ENCODE data around the gene RFX7.

DNA sequence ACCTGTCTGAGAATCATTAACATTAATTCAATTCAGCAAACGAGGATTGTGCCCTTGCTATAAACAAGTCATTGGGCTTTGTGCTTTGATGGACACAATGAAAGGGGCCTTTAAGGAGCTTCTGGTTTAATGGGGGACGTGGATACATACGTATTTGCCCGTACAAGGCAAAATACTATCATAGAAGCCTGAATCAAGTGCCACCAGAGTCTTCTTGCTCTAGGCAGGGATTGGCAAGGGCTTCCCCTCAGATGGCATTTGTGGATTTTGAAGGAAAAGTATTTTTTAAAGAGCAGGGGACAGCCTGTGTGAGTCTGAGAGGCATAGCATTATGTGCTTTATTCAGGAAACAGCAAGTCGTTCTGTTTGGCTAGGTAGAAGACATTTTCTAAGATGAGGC is 166.6 kb downstream of the RFX7 start:
- TF ChIP-seq POLR2A (IDR thresholded peaks at IDR 0.05) (no peak), POLR2AphosphoS5 (IDR thresholded peaks at IDR 0.05) (no peak), EP300 (IDR thresholded peaks at IDR 0.05; ENCODE audit: low read depth) (no peak)
- TF ChIP-seq, protein P1, sequence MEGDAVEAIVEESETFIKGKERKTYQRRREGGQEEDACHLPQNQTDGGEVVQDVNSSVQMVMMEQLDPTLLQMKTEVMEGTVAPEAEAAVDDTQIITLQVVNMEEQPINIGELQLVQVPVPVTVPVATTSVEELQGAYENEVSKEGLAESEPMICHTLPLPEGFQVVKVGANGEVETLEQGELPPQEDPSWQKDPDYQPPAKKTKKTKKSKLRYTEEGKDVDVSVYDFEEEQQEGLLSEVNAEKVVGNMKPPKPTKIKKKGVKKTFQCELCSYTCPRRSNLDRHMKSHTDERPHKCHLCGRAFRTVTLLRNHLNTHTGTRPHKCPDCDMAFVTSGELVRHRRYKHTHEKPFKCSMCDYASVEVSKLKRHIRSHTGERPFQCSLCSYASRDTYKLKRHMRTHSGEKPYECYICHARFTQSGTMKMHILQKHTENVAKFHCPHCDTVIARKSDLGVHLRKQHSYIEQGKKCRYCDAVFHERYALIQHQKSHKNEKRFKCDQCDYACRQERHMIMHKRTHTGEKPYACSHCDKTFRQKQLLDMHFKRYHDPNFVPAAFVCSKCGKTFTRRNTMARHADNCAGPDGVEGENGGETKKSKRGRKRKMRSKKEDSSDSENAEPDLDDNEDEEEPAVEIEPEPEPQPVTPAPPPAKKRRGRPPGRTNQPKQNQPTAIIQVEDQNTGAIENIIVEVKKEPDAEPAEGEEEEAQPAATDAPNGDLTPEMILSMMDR (IDR thresholded peaks at IDR 0.05): no peak

Measured in transverse colon (tissue), 4 donors.